ENCODE measurements around the gene ZBTB46. TPM values are rescaled to one million over a fixed set of nuclear protein-coding genes. Genes with fewer than 3 reads are reported as not detected.
A peak's percentile ranks its signal among the peaks of the same experiment; 100 is the strongest.

The ZBTB46 gene
- polyA plus RNA-seq, 1 experiment = 2.0 TPM

GRCh38 chr20:63821811-63822210 lies 9.3 kb downstream of the ZBTB46 start:
- no peak overlapping the region for H3K27ac ChIP-seq (ENCODE audit: low read depth, low read length)
- no peak overlapping the region for H3K4me3 ChIP-seq (ENCODE audit: low read depth, low read length)
- POLR2A ChIA-PET = interaction anchor here (0.7 kb wide), 1 partner anchor 12 kb away, joined by 4 read pairs; no protein-coding TSS in a partner anchor
- no peaks in the 10 kb centered on the region for H3K27me3 ChIP-seq (ENCODE audit: control insufficient read depth, insufficient read depth, low read length)
- no peak for TF ChIP-seq CTCF (IDR thresholded peaks at IDR 0.05; ENCODE audit: low read depth, low read length)
- peaks cover 1% of the 10 kb centered on the region; the same call in 1 of the 2 replicates for H3K9me3 ChIP-seq (ENCODE audit: control insufficient read depth, insufficient read depth, low read length)
- CTCF ChIA-PET = no interaction called here
- no peak for DNase-seq (ENCODE audit: low read depth, low spot score)

- H3K4me3 ChIP-seq (ENCODE audit: low read depth, low read length) = no peak overlapping the region
Measured at GRCh38 chr20:63819224-63819921, 11.7 kb downstream of the ZBTB46 start.

GRCh38 chr20:63815615-63816253 lies 15.3 kb downstream of the ZBTB46 start:
- H3K27ac ChIP-seq (ENCODE audit: low read depth, low read length) = peak overlapping the region; percentile 65
- H3K27me3 ChIP-seq (ENCODE audit: control insufficient read depth, insufficient read depth, low read length) = no peaks in the 10 kb centered on the region
- ChIA-PET POLR2A (interaction anchor here (1.4 kb wide), 1 partner anchor 50 kb away, joined by 5 read pairs; the partner anchor contains the start of gene TPD52L2), CTCF (no interaction called here)
- TF ChIP-seq CTCF (IDR thresholded peaks at IDR 0.05; ENCODE audit: low read depth, low read length) = no peak
- no peak overlapping the region for H3K4me3 ChIP-seq (ENCODE audit: low read depth, low read length)
- no peaks in the 10 kb centered on the region; the same call in 1 of the 2 replicates for H3K9me3 ChIP-seq (ENCODE audit: control insufficient read depth, insufficient read depth, low read length)
- no peak for DNase-seq (ENCODE audit: low read depth, low spot score)

More at GRCh38 chr20:63819224-63819921, 11.7 kb downstream of the ZBTB46 start:
- Histone ChIP-seq H3K27me3 (ENCODE audit: control insufficient read depth, insufficient read depth, low read length) (no peaks in the 10 kb centered on the region), H3K9me3 (ENCODE audit: control insufficient read depth, insufficient read depth, low read length) (no peaks in the 10 kb centered on the region; the same call in 1 of the 2 replicates), H3K27ac (ENCODE audit: low read depth, low read length) (no peak overlapping the region)
- ChIA-PET CTCF (no interaction called here), POLR2A (interaction anchor here (0.6 kb wide), 1 partner anchor 57 kb away, joined by 5 read pairs; no protein-coding TSS in a partner anchor)
- no peak for DNase-seq (ENCODE audit: low read depth, low spot score)
- peak; percentile 45 for TF ChIP-seq CTCF (IDR thresholded peaks at IDR 0.05; ENCODE audit: low read depth, low read length)

GRCh38 chr20:63814891-63815614 lies 16.0 kb downstream of the ZBTB46 start:
- TF ChIP-seq CTCF (IDR thresholded peaks at IDR 0.05; ENCODE audit: low read depth, low read length) = no peak
- ChIA-PET POLR2A (no interaction called here), CTCF (interaction anchor here (1.0 kb wide), 1 partner anchor 40 kb away, joined by 3 read pairs; no protein-coding TSS in a partner anchor)
- Histone ChIP-seq H3K27ac (ENCODE audit: low read depth, low read length) (no peak overlapping the region), H3K9me3 (ENCODE audit: control insufficient read depth, insufficient read depth, low read length) (no peaks in the 10 kb centered on the region; the same call in 1 of the 2 replicates), H3K4me3 (ENCODE audit: low read depth, low read length) (no peak overlapping the region), H3K27me3 (ENCODE audit: control insufficient read depth, insufficient read depth, low read length) (no peaks in the 10 kb centered on the region)
- no peak for DNase-seq (ENCODE audit: low read depth, low spot score)
